ENCODE measurements around the gene RPS10.

- TF ChIP-seq, protein P1, sequence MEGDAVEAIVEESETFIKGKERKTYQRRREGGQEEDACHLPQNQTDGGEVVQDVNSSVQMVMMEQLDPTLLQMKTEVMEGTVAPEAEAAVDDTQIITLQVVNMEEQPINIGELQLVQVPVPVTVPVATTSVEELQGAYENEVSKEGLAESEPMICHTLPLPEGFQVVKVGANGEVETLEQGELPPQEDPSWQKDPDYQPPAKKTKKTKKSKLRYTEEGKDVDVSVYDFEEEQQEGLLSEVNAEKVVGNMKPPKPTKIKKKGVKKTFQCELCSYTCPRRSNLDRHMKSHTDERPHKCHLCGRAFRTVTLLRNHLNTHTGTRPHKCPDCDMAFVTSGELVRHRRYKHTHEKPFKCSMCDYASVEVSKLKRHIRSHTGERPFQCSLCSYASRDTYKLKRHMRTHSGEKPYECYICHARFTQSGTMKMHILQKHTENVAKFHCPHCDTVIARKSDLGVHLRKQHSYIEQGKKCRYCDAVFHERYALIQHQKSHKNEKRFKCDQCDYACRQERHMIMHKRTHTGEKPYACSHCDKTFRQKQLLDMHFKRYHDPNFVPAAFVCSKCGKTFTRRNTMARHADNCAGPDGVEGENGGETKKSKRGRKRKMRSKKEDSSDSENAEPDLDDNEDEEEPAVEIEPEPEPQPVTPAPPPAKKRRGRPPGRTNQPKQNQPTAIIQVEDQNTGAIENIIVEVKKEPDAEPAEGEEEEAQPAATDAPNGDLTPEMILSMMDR (conservative IDR thresholded peaks at IDR 0.05; ENCODE audit: low read depth in 2 of 2), result no peak
- no peak for TF ChIP-seq EZH2phosphoT487 (IDR thresholded peaks at IDR 0.05; ENCODE audit: unreplicated experiment)
- TF ChIP-seq ZNF331 (CRISPR knock-in tag; IDR thresholded peaks at IDR 0.05; ENCODE audit: low read depth), result peak; percentile 48; the same call in 1 of the 2 replicates
Observed at GRCh38 chr6:34385793-34386195, 40.1 kb downstream of the RPS10 start.

Measured in GM23338 (cell line).